Subcutaneous abdominal adipose tissue (tissue), 5 donors: Measurements from ENCODE around the gene LCK.
"Not testable (repeated sequence)": the region's sequence is repeated elsewhere in the genome, so short reads cannot be mapped to it uniquely, and the experiment has no call there.

Experiments used
- H3K27ac ChIP-seq: one replicate; pipeline ENCODE4 v1.7.0; 2013; ENCODE audit warnings: low read depth, mild to moderate bottlenecking, inconsistent platforms, low read length, moderate library complexity
- H3K27me3 ChIP-seq, 5 donors: one replicate each; pipeline ENCODE4 v1.7.0; 2013; ENCODE audit warnings: low read length in 5 of 5, inconsistent platforms in 1 of 5; ENCODE audit not compliant: control insufficient read depth in 5 of 5, insufficient read depth in 4 of 5
- H3K36me3 ChIP-seq, 5 donors: one replicate each; pipeline ENCODE4 v1.7.0; 2013; ENCODE audit warnings: low read length in 5 of 5; ENCODE audit not compliant: control insufficient read depth in 5 of 5, insufficient read depth in 5 of 5
- H3K4me1 ChIP-seq, 5 donors: one replicate each; pipeline ENCODE4 v1.7.0; 2013; ENCODE audit warnings: low read length in 5 of 5, mild to moderate bottlenecking in 3 of 5, moderate library complexity in 1 of 5; ENCODE audit not compliant: control insufficient read depth in 5 of 5, insufficient read depth in 5 of 5
- H3K4me3 ChIP-seq, 5 donors: one replicate each; pipeline ENCODE4 v1.7.0; 2013; ENCODE audit warnings: low read length in 5 of 5, low read depth in 1 of 5
- H3K9ac ChIP-seq, 5 donors: one replicate each; pipeline ENCODE4 v1.7.0; 2013; ENCODE audit warnings: low read length in 5 of 5, mild to moderate bottlenecking in 4 of 5, moderate library complexity in 3 of 5
- H3K9me3 ChIP-seq, 5 donors: one replicate each; pipeline ENCODE4 v1.7.0; 2013; ENCODE audit warnings: low read length in 5 of 5; ENCODE audit not compliant: control insufficient read depth in 5 of 5
- donor health status: healthy.
- donor health status: healthy.
- donor health status: healthy.
- donor health status: healthy.
- donor health status: healthy.

Gene LCK

GRCh38 chr1:32249831-32250525, 1.1 kb upstream of the LCK start:
- Histone ChIP-seq H3K9me3 (no peaks in the 10 kb centered on the region), H3K27me3 (peaks cover 0 to 7% (median 3%) of the 10 kb centered on the region in 5 donors), H3K36me3 (no peaks in the 10 kb centered on the region), H3K4me1 (peaks cover 8 to 71% (median 36%) of the 10 kb centered on the region in 5 donors), H3K27ac (peak overlapping the region; percentile 69), H3K4me3 (peak overlapping the region in 1 of 5 donors; percentile 11), H3K9ac (peak overlapping the region in 1 of 5 donors; percentile 64)

GRCh38 chr1:32255072-32256071, 4.3 kb downstream of the LCK start:
- no peak overlapping the region for H3K4me3 ChIP-seq

DNA sequence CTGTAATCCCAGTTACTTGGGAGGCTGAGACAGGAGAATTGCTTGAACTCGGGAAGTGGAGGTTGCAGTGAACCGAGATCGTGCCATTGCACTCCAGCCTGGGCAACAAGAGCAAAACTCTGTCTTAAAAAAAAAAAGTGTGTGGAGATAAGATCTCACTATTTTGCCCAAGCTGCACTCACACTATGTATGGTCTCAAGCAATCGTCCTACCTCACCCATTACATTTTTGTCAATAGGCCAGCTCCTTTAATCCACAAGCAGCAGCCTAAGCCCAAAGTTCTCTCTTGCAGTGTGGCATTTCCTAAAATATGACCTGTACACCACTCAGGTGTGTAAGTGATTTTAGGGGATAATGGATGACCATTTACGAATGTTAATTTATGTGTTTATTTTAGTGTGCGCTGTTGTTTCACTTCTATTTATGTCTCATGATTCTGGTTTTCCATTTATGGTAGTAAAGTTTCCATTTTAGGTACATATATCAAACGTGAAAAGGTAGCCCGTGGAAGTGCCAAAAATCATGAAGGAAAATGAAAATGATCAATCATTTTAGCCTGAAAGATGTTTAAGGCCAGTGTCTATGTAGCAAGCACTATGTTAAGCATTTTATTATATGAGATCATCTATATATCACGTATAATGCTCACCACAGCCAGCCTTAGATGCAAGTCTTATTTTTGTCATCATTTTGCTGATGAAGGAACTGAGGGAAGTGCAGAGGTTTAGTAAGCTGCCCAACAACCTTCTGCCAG, 5.6 kb downstream of the LCK start:
- H3K9me3 ChIP-seq = no peaks in the 10 kb centered on the region
- no peak overlapping the region for H3K9ac ChIP-seq
- peaks cover 7 to 18% (median 9%) of the 10 kb centered on the region in 5 donors for H3K4me1 ChIP-seq
- no peaks in the 10 kb centered on the region for H3K36me3 ChIP-seq
- no peak overlapping the region for H3K27ac ChIP-seq
- no peak overlapping the region for H3K4me3 ChIP-seq
- peaks cover 0 to 5% (median 3%) of the 10 kb centered on the region in 5 donors for H3K27me3 ChIP-seq

More at GRCh38 chr1:32255072-32256071, 4.3 kb downstream of the LCK start:
- Histone ChIP-seq H3K4me1 (peaks cover 7 to 31% (median 17%) of the 10 kb centered on the region in 5 donors), H3K36me3 (no peaks in the 10 kb centered on the region), H3K27me3 (peaks cover 0 to 8% (median 3%) of the 10 kb centered on the region in 5 donors), H3K9ac (no peak overlapping the region), H3K9me3 (no peaks in the 10 kb centered on the region), H3K27ac (no peak overlapping the region)

DNA sequence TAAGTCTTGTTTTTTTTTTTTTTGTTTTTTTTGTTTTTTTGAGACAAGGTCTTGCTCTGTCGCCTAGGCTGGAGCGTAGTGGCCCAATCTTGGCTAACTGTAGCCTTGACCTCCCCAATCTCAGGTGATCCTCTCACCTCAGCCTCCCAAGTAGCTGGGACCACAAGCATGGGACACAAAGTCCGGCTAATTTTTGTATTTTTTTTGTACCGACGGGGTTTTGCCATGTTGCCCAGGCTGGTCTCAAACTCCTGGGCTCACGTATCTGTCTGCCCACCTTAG, 6.1 kb downstream of the LCK start:
- no peaks in the 10 kb centered on the region for H3K36me3 ChIP-seq
- no peak overlapping the region for H3K9ac ChIP-seq
- peaks cover 5 to 13% (median 7%) of the 10 kb centered on the region in 5 donors for H3K4me1 ChIP-seq
- no peak overlapping the region for H3K4me3 ChIP-seq
- peaks cover 0 to 5% (median 1%) of the 10 kb centered on the region in 5 donors for H3K27me3 ChIP-seq
- no peak overlapping the region for H3K27ac ChIP-seq
- H3K9me3 ChIP-seq = no peaks in the 10 kb centered on the region

GRCh38 chr1:32263236-32263593, 12.2 kb downstream of the LCK start:
- H3K27ac ChIP-seq, H3K4me1 ChIP-seq, H3K27me3 ChIP-seq, H3K4me3 ChIP-seq, H3K36me3 ChIP-seq, H3K9me3 ChIP-seq, H3K9ac ChIP-seq: not testable (repeated sequence)

DNA sequence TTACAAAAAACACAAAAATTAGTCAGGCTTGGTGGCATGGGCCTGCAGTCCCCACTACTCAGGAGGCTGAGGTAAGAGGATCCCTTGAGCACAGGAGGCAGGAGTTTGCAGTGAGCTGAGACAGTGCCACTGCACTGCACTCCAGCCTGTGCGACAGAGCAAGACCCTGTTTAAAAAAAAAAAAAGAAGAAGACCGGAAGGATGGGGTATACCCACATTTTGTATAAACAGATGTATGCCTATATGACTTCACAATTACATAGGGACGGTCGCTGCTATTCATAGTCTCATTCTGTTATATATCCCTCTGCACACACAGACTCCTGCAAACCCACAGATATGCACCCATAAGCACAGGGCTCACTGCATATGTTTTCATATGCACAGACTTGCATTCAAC, 12.7 kb downstream of the LCK start:
- Histone ChIP-seq H3K27me3 (no peaks in the 10 kb centered on the region), H3K9ac (no peak overlapping the region), H3K4me1 (peaks cover 0 to 5% (median 0%) of the 10 kb centered on the region in 5 donors), H3K9me3 (no peaks in the 10 kb centered on the region), H3K4me3 (no peak overlapping the region), H3K27ac (no peak overlapping the region), H3K36me3 (no peaks in the 10 kb centered on the region)

GRCh38 chr1:32265846-32266245, 14.8 kb downstream of the LCK start:
- no peaks in the 10 kb centered on the region for H3K9me3 ChIP-seq
- H3K9ac ChIP-seq = no peak overlapping the region
- no peak overlapping the region for H3K27ac ChIP-seq
- no peak overlapping the region for H3K4me3 ChIP-seq
- no peaks in the 10 kb centered on the region for H3K36me3 ChIP-seq
- H3K27me3 ChIP-seq = no peaks in the 10 kb centered on the region
- H3K4me1 ChIP-seq = peaks cover 0 to 5% (median 0%) of the 10 kb centered on the region in 5 donors

GRCh38 chr1:32266921-32267591, 16.0 kb downstream of the LCK start:
- Histone ChIP-seq H3K9ac (no peak overlapping the region), H3K36me3 (no peaks in the 10 kb centered on the region), H3K9me3 (no peaks in the 10 kb centered on the region), H3K27ac (no peak overlapping the region), H3K4me3 (no peak overlapping the region), H3K27me3 (peaks cover 0 to 1% (median 0%) of the 10 kb centered on the region in 5 donors), H3K4me1 (peaks cover 0 to 5% (median 0%) of the 10 kb centered on the region in 5 donors)

DNA sequence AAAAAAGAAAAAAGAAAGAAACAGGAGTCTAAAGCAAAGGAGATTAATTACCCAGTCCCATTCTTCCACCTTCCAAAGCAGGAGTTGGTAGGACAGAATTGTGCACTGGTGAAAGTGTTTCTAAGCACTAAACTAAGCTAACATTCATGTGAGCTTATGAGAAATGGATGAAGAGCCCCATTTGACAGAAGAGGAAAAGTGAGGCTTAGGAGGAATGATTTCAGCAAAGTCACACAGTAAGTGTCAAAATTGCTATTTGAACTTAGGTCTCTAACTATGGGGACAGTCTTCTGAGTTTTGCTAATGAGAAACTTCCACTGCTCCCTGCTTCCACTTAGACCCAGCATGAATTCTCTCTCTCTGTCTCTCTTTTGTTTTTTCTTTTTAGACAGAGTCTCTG, 18.7 kb downstream of the LCK start:
- Histone ChIP-seq H3K36me3 (no peaks in the 10 kb centered on the region), H3K27ac (no peak overlapping the region), H3K4me1 (peaks cover 0 to 5% (median 0%) of the 10 kb centered on the region in 5 donors), H3K9ac (no peak overlapping the region), H3K4me3 (no peak overlapping the region), H3K9me3 (no peaks in the 10 kb centered on the region), H3K27me3 (peaks cover 2 to 18% (median 16%) of the 10 kb centered on the region in 5 donors)
